ENCODE results near the gene TAOK3. TPM values are rescaled to one million over a fixed set of nuclear protein-coding genes. Genes with fewer than 3 reads are reported as not detected.
A peak's percentile ranks its signal among the peaks of the same experiment; 100 is the strongest.

The TAOK3 gene
- total and polyA plus RNA-seq, 12 donors = 8.4 to 29.8 (median 21.2) TPM

GRCh38 chr12:118368821-118369220, 3.9 kb downstream of the TAOK3 start:
- H3K4me1 ChIP-seq = peaks cover 0 to 51% (median 19%) of the 10 kb centered on the region in 9 donors

DNA sequence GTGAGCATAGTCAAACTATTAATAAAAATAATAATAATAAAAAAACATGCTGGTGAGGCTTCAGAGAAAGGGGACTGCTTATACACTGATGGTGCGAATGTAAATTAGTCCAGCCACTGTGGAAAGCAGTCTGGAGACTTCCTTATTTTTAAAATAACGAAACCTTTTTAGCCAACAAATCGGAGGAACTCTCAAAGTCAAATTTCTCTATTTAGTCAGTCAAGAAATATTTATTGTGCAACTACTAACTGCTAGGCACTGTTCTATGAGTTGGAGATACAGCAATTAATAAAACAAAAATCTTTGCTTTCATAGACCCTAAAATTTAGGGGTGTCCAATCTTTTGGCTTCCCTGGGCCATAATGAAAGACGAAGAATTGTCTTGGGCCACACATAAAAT, 10.8 kb downstream of the TAOK3 start:
- no peak overlapping the region for H3K4me3 ChIP-seq
- TF ChIP-seq, protein P1, sequence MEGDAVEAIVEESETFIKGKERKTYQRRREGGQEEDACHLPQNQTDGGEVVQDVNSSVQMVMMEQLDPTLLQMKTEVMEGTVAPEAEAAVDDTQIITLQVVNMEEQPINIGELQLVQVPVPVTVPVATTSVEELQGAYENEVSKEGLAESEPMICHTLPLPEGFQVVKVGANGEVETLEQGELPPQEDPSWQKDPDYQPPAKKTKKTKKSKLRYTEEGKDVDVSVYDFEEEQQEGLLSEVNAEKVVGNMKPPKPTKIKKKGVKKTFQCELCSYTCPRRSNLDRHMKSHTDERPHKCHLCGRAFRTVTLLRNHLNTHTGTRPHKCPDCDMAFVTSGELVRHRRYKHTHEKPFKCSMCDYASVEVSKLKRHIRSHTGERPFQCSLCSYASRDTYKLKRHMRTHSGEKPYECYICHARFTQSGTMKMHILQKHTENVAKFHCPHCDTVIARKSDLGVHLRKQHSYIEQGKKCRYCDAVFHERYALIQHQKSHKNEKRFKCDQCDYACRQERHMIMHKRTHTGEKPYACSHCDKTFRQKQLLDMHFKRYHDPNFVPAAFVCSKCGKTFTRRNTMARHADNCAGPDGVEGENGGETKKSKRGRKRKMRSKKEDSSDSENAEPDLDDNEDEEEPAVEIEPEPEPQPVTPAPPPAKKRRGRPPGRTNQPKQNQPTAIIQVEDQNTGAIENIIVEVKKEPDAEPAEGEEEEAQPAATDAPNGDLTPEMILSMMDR (IDR thresholded peaks at IDR 0.05) = no peak
- no peaks in the 10 kb centered on the region for H3K9me3 ChIP-seq
- H3K27ac ChIP-seq = peak overlapping the region in 1 of 10 donors; percentile 37
- H3K4me1 ChIP-seq = peaks cover 3 to 79% (median 13%) of the 10 kb centered on the region in 9 donors
- ATAC-seq (no peak), DNase-seq (no peak)
- H3K27me3 ChIP-seq = no peaks in the 10 kb centered on the region
- intact Hi-C loops (cut with DNase I) = no loop called here
- no peaks in the 10 kb centered on the region for H3K36me3 ChIP-seq
- 92 to 93% methylated on average over 4 of the region's 4 CpGs for WGBS, 2 donors

More at GRCh38 chr12:118368821-118369220, 3.9 kb downstream of the TAOK3 start:
- intact Hi-C loops (cut with DNase I) = loop anchor here in 1 of 10 donors (5.0 kb wide), 1 partner anchor 62 kb away; no protein-coding TSS in a partner anchor
- H3K36me3 ChIP-seq = no peaks in the 10 kb centered on the region
- no peak for ATAC-seq
- H3K27me3 ChIP-seq = no peaks in the 10 kb centered on the region
- no peak overlapping the region for H3K4me3 ChIP-seq
- WGBS, 2 donors = 94% methylated on average over 4 of the region's 4 CpGs
- DNase-seq = no peak
- H3K27ac ChIP-seq = no peak overlapping the region
- no peaks in the 10 kb centered on the region for H3K9me3 ChIP-seq
- TF ChIP-seq, protein P1 (IDR thresholded peaks at IDR 0.05) = no peak

GRCh38 chr12:118361092-118361404, 11.7 kb downstream of the TAOK3 start:
- Histone ChIP-seq H3K27ac (peak overlapping the region in 1 of 10 donors; percentile 54), H3K36me3 (no peaks in the 10 kb centered on the region), H3K9me3 (no peaks in the 10 kb centered on the region), H3K4me3 (no peak overlapping the region), H3K4me1 (peaks cover 5 to 88% (median 18%) of the 10 kb centered on the region in 9 donors), H3K27me3 (no peaks in the 10 kb centered on the region)
- 84 to 87% methylated on average over 5 of the region's 5 CpGs for WGBS, 2 donors
- DNase-seq (no peak), ATAC-seq (no peak)
- TF ChIP-seq, protein P1 (IDR thresholded peaks at IDR 0.05) = no peak
- intact Hi-C loops (cut with DNase I) = no loop called here

DNA sequence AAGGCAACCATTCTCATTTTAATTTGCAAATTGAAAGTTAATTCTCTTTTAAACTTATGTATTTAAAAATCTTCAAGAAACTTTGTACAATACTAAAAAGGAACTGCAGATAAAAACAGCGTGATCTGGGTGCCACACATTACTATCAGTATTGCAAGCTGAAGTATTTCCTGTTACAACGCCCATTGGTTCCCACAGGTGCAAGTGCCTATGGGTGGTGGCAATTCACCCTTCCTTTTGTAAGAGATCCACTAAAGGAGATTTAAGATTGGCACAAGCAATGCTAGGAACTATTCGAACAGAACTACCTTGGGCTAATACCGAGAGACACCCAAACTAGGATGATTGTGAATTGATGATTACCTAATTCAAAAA, 13.2 kb downstream of the TAOK3 start:
- WGBS, 2 donors = 77 to 84% methylated on average over 4 of the region's 4 CpGs
- Histone ChIP-seq H3K9me3 (no peaks in the 10 kb centered on the region), H3K27me3 (no peaks in the 10 kb centered on the region), H3K36me3 (peaks cover 0 to under 1% (median 0%) of the 10 kb centered on the region in 9 donors), H3K27ac (peak overlapping the region in 3 of 10 donors; percentile 4 to 85 (median 27)), H3K4me1 (peaks cover 5 to 88% (median 21%) of the 10 kb centered on the region in 9 donors), H3K4me3 (peak overlapping the region in 1 of 10 donors; percentile 46)
- intact Hi-C loops (cut with DNase I) = loop anchor here in 1 of 10 donors (10.0 kb wide), 1 partner anchor 55 kb away; no protein-coding TSS in a partner anchor
- DNase-seq (no peak), ATAC-seq (no peak)
- TF ChIP-seq, protein P1 (IDR thresholded peaks at IDR 0.05) = no peak
